ENCODE data around the gene LBP. TPM values are rescaled to one million over a fixed set of nuclear protein-coding genes. Genes with fewer than 3 reads are reported as not detected.

LBP gene
- total and polyA plus RNA-seq, 10 donors, result 0.09 to 0.13 (median 0.11) TPM; not detected in 7

GRCh38 chr20:38412877-38413577 is 66.7 kb downstream of the LBP start:
- Histone ChIP-seq H3K36me3 (peaks cover 0 to 87% (median 42%) of the 10 kb centered on the region in 6 donors), H3K4me3 (no peak overlapping the region), H3K27me3 (replicated peaks in 1 of 7) (no peaks in the 10 kb centered on the region), H3K27ac (no peak overlapping the region), H3K9me3 (peaks cover 0 to 5% (median 0%) of the 10 kb centered on the region in 8 donors), H3K4me1 (no peaks in the 10 kb centered on the region)
- 88 to 94% (median 91%) methylated on average over 9 of the region's 9 CpGs for WGBS, 5 donors
- intact Hi-C loops (cut with DNase I; ENCODE audit: low total_unique reads), result no loop called here
- no peak for DNase-seq
- TF ChIP-seq POLR2A (IDR thresholded peaks at IDR 0.05), result no peak
- TF ChIP-seq CTCF (IDR thresholded peaks at IDR 0.05 in 8 of 11, conservative IDR thresholded peaks at IDR 0.05 in 3 of 11), result no peak

GRCh38 chr20:38414769-38415450 is 68.6 kb downstream of the LBP start:
- Histone ChIP-seq H3K9me3 (peaks cover 0 to 5% (median 0%) of the 10 kb centered on the region in 8 donors), H3K27me3 (replicated peaks in 1 of 7) (no peaks in the 10 kb centered on the region), H3K27ac (no peak overlapping the region), H3K4me3 (no peak overlapping the region), H3K4me1 (no peaks in the 10 kb centered on the region), H3K36me3 (peaks cover 0 to 100% (median 59%) of the 10 kb centered on the region in 6 donors)
- DNase-seq, result no peak
- TF ChIP-seq CTCF (IDR thresholded peaks at IDR 0.05 in 8 of 11, conservative IDR thresholded peaks at IDR 0.05 in 3 of 11), result no peak
- no peak for TF ChIP-seq POLR2AphosphoS5 (IDR thresholded peaks at IDR 0.05)
- TF ChIP-seq POLR2A (IDR thresholded peaks at IDR 0.05), result no peak
- WGBS, 5 donors, result 90 to 98% (median 95%) methylated on average over 14 of the region's 14 CpGs
- intact Hi-C loops (cut with DNase I; ENCODE audit: low total_unique reads), result no loop called here

GRCh38 chr20:38418509-38419204 is 72.4 kb downstream of the LBP start:
- Histone ChIP-seq H3K27me3 (replicated peaks in 1 of 7) (no peaks in the 10 kb centered on the region), H3K4me3 (no peak overlapping the region), H3K9me3 (peaks cover 0 to 5% (median 0%) of the 10 kb centered on the region in 8 donors), H3K36me3 (peaks cover 0 to 100% (median 83%) of the 10 kb centered on the region in 6 donors), H3K4me1 (peaks cover 0 to 3% (median 0%) of the 10 kb centered on the region in 6 donors), H3K27ac (no peak overlapping the region)
- intact Hi-C loops (cut with DNase I; ENCODE audit: low total_unique reads), result no loop called here
- no peak for DNase-seq
- TF ChIP-seq POLR2AphosphoS5 (IDR thresholded peaks at IDR 0.05) (peak in 1 of 3 donors; percentile 18), CTCF (IDR thresholded peaks at IDR 0.05 in 8 of 11, conservative IDR thresholded peaks at IDR 0.05 in 3 of 11) (no peak)
- 67 to 86% (median 77%) methylated on average over 4 of the region's 4 CpGs for WGBS, 5 donors

Measured in spleen (tissue), 11 donors.